ENCODE measurements around the gene GDF3.
"Not testable (repeated sequence)": the region's sequence is repeated elsewhere in the genome, so short reads cannot be mapped to it uniquely, and the experiment has no call there.

The GDF3 gene

GRCh38 chr12:7695566-7696197 is at the start of gene GDF3:
GDF3 (minus strand) TSS chr12:7695775; CDS start chr12:7695728, 47 bp downstream.
- H3K4me3 ChIP-seq (ENCODE audit: low read depth, low read length), result no peak within 1 kb of the TSS
- in situ Hi-C loops (cut with HindIII; ENCODE audit: low sequenced_read_pairs), result no loop called here
- no peak for TF ChIP-seq CTCF (IDR thresholded peaks at IDR 0.05; ENCODE audit: low read depth, low read length, missing control alignments)
- DNase-seq (ENCODE audit: low read depth), result no peak

- in situ Hi-C loops (cut with HindIII; ENCODE audit: low sequenced_read_pairs), result no loop called here
- no peak for DNase-seq (ENCODE audit: low read depth)
- TF ChIP-seq CTCF (IDR thresholded peaks at IDR 0.05; ENCODE audit: low read depth, low read length, missing control alignments), result no peak
- no peak overlapping the region for H3K4me3 ChIP-seq (ENCODE audit: low read depth, low read length)
These were observed 37.4 kb upstream of the GDF3 start for GRCh38 chr12:7732993-7733392.

- no peak for DNase-seq (ENCODE audit: low read depth)
- no peak overlapping the region for H3K4me3 ChIP-seq (ENCODE audit: low read depth, low read length)
- no peak for TF ChIP-seq CTCF (IDR thresholded peaks at IDR 0.05; ENCODE audit: low read depth, low read length, missing control alignments)
- in situ Hi-C loops (cut with HindIII; ENCODE audit: low sequenced_read_pairs), result no loop called here
These were observed 35.9 kb upstream of the GDF3 start for GRCh38 chr12:7731486-7731885.

- H3K4me3 ChIP-seq (ENCODE audit: low read depth, low read length); DNase-seq (ENCODE audit: low read depth); in situ Hi-C loops (cut with HindIII; ENCODE audit: low sequenced_read_pairs): not testable (repeated sequence)
These were observed 35.4 kb upstream of the GDF3 start for GRCh38 chr12:7730984-7731383.

- H3K4me3 ChIP-seq (ENCODE audit: low read depth, low read length), result no peak overlapping the region
- DNase-seq (ENCODE audit: low read depth), result no peak
- in situ Hi-C loops (cut with HindIII; ENCODE audit: low sequenced_read_pairs), result no loop called here
- no peak for TF ChIP-seq CTCF (IDR thresholded peaks at IDR 0.05; ENCODE audit: low read depth, low read length, missing control alignments)
These were observed 34.2 kb upstream of the GDF3 start for GRCh38 chr12:7729746-7730145.

- DNase-seq (ENCODE audit: low read depth), result no peak
- TF ChIP-seq CTCF (IDR thresholded peaks at IDR 0.05; ENCODE audit: low read depth, low read length, missing control alignments), result no peak
- in situ Hi-C loops (cut with HindIII; ENCODE audit: low sequenced_read_pairs), result no loop called here
- no peak overlapping the region for H3K4me3 ChIP-seq (ENCODE audit: low read depth, low read length)
These were observed 28.4 kb upstream of the GDF3 start for GRCh38 chr12:7723926-7724325.

GRCh38 chr12:7719946-7720730 is 24.6 kb upstream of the GDF3 start:
- in situ Hi-C loops (cut with HindIII; ENCODE audit: low sequenced_read_pairs), result no loop called here
- TF ChIP-seq CTCF (IDR thresholded peaks at IDR 0.05; ENCODE audit: low read depth, low read length, missing control alignments), result no peak
- no peak overlapping the region for H3K4me3 ChIP-seq (ENCODE audit: low read depth, low read length)
- DNase-seq (ENCODE audit: low read depth), result no peak

All from astrocyte of the cerebellum (primary cell).